Measurements from ENCODE around the gene TECR.

DNA sequence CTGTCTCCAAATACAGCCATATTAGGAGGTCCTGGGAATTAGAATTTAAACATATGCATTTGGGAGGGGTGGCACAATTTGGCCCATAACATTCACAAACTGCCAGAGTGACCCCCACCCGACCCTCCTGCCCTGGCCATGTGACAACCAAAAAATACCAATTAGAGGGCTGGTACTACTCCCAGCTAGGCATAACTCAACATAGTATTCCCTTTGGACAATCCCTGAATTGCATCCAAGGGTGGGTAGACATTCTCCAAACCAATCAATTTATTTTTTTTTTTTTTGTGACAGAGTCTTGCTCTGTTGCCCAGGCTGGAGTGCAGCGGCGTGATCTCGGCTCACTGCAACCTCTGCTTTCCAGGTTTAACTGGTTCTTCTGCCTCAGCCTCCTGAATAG is 83.3 kb downstream of the TECR start:
- TF ChIP-seq POLR2A (IDR thresholded peaks at IDR 0.05; ENCODE audit: extremely low read depth, insufficient read length) (no peak), CTCF (IDR thresholded peaks at IDR 0.05; ENCODE audit: low read depth, low read length) (no peak), MAX (IDR thresholded peaks at IDR 0.05; ENCODE audit: low read depth, low read length) (no peak)
